Measurements from ENCODE around the gene PRM3. TPM values are rescaled to one million over a fixed set of nuclear protein-coding genes. Genes with fewer than 3 reads are reported as not detected.
"Not testable (repeated sequence)": the region's sequence is repeated elsewhere in the genome, so short reads cannot be mapped to it uniquely, and the experiment has no call there.

The PRM3 gene
- polyA plus RNA-seq, 1 donor (not counting 4 experiments of a cell fraction or from before 2014, with no cell fraction given) = not detected

DNA sequence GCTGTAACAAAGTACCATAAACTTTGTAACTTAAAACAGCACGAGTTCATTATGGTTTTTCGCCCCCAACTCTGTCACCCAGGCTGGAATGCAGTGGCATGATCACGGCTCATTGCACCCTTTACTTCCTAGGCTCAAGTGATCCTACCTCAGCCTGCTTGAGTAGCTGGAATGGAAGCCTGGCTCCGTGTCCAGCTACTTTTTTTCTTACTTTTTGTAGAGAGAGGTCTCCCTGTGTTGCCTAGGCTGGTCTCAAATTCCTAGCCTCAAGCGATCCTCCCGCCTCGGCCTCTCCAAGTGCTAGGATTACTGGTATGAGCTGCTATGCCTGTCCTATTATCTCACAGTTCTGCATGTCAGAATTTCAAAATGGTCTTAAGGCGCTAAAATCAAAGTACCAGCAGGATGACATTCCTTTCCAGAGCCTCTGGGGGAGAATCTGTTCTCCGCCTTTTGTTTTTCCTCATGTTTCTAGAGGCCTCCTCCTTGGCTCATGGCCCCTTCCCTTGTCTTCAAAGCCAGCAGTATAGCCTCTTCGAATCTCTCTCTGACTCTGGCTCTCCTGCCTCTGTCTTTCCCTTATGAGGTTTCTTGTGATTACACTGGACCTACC, 17.8 kb upstream of the PRM3 start:
- H3K4me2 ChIP-seq (ENCODE audit: control insufficient read depth, extremely low read depth, insufficient read depth, low read depth, low read length) = no peak overlapping the region
- H3K4me1 ChIP-seq (ENCODE audit: control insufficient read depth, extremely low read depth, insufficient read depth, low read length) = no peaks in the 10 kb centered on the region
- no peak overlapping the region for H3K27ac ChIP-seq (ENCODE audit: control insufficient read depth, insufficient read depth, low read length)
- TF ChIP-seq, protein P1, sequence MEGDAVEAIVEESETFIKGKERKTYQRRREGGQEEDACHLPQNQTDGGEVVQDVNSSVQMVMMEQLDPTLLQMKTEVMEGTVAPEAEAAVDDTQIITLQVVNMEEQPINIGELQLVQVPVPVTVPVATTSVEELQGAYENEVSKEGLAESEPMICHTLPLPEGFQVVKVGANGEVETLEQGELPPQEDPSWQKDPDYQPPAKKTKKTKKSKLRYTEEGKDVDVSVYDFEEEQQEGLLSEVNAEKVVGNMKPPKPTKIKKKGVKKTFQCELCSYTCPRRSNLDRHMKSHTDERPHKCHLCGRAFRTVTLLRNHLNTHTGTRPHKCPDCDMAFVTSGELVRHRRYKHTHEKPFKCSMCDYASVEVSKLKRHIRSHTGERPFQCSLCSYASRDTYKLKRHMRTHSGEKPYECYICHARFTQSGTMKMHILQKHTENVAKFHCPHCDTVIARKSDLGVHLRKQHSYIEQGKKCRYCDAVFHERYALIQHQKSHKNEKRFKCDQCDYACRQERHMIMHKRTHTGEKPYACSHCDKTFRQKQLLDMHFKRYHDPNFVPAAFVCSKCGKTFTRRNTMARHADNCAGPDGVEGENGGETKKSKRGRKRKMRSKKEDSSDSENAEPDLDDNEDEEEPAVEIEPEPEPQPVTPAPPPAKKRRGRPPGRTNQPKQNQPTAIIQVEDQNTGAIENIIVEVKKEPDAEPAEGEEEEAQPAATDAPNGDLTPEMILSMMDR (optimal IDR thresholded peaks at IDR 0.05 in 1 of 3, IDR thresholded peaks at IDR 0.05 in 1 of 3, conservative IDR thresholded peaks at IDR 0.05 in 1 of 3; ENCODE audit: extremely low read depth in 1 of 3, insufficient read depth in 2 of 3, low read length in 3 of 3) = no peak
- TF ChIP-seq EZH2 (IDR thresholded peaks at IDR 0.05; ENCODE audit: low read length) = no peak
- no peak overlapping the region for H3K4me3 ChIP-seq (ENCODE audit: control insufficient read depth in 2 of 3, extremely low read depth in 1 of 3, insufficient read depth in 2 of 3, low read depth in 1 of 3, low read length in 3 of 3)
- H3K27me3 ChIP-seq (ENCODE audit: control insufficient read depth, extremely low read depth, insufficient read depth, low read length) = peaks cover 4% of the 10 kb centered on the region
- H3K9me1 ChIP-seq (ENCODE audit: control insufficient read depth, extremely low read depth, insufficient read depth, low read length) = no peaks in the 10 kb centered on the region
- FAIRE-seq = no peak
- no peaks in the 10 kb centered on the region for H3K9me3 ChIP-seq (ENCODE audit: control insufficient read depth, low read depth, low read length)
- DNase-seq (ENCODE audit: low read depth, low spot score) = no peak
- no peaks in the 10 kb centered on the region for H3K36me3 ChIP-seq (ENCODE audit: control insufficient read depth in 2 of 2, extremely low read depth in 1 of 2, insufficient read depth in 2 of 2, low read length in 2 of 2)
- no peaks in the 10 kb centered on the region for H3K79me2 ChIP-seq (ENCODE audit: control insufficient read depth, insufficient read depth, low read length)
- no peak overlapping the region for H2AFZ ChIP-seq (ENCODE audit: control insufficient read depth, low read length)
- dilution Hi-C loops (cut with MboI; ENCODE audit: extremely low pct_ligation_motif_present, low sequenced_read_pairs) = no loop called here
- no peaks in the 10 kb centered on the region for H4K20me1 ChIP-seq (ENCODE audit: control insufficient read depth, extremely low read depth, insufficient read depth, low read length)
- H3K9ac ChIP-seq (ENCODE audit: control insufficient read depth, extremely low read depth, insufficient read depth, low read length) = no peak overlapping the region

DNA sequence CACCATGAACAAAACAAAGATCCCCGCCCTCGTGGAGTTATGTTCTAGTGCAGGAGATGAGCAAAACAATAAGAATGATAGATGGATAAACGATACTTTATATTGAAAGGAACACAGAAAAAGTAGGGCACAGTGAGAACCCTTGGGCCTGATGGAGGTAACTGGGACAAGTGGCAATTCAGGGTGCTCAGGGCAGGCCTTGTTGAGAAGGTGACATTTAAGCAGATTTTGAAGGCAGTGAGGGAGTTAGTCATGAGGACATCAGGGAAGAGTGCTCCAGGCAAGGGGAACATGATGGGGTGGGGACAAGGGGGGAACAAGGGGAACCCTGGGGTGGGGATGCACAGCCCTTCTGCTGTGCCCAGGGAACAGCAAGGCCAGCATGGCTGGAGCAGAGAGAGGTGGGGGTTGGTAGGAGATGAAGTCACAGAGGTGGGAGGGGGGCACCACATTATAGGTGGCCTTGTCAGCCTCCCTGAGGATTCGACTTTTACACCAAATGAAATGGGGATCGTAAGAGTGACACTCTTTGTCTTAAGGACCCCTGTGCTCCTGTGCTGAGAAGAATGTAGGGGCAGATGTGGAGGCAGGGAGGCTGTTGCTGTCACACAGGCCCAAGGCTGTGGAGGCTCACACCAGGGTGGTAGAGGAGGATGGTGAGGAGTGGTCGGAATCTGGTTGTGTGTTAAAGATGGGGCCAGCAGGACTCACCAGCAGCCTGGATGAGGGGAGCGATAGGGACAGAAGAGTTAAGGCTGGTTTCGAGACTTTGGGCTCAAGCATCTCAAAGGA, 16.9 kb upstream of the PRM3 start:
- Histone ChIP-seq H3K4me2 (ENCODE audit: control insufficient read depth, extremely low read depth, insufficient read depth, low read depth, low read length) (no peak overlapping the region), H3K9ac (ENCODE audit: control insufficient read depth, extremely low read depth, insufficient read depth, low read length) (no peak overlapping the region), H3K9me3 (ENCODE audit: control insufficient read depth, low read depth, low read length) (no peaks in the 10 kb centered on the region), H3K27ac (ENCODE audit: control insufficient read depth, insufficient read depth, low read length) (no peak overlapping the region), H3K4me1 (ENCODE audit: control insufficient read depth, extremely low read depth, insufficient read depth, low read length) (no peaks in the 10 kb centered on the region), H3K79me2 (ENCODE audit: control insufficient read depth, insufficient read depth, low read length) (no peaks in the 10 kb centered on the region), H3K4me3 (ENCODE audit: control insufficient read depth in 2 of 3, extremely low read depth in 1 of 3, insufficient read depth in 2 of 3, low read depth in 1 of 3, low read length in 3 of 3) (no peak overlapping the region), H3K36me3 (ENCODE audit: control insufficient read depth in 2 of 2, extremely low read depth in 1 of 2, insufficient read depth in 2 of 2, low read length in 2 of 2) (no peaks in the 10 kb centered on the region), H4K20me1 (ENCODE audit: control insufficient read depth, extremely low read depth, insufficient read depth, low read length) (no peaks in the 10 kb centered on the region), H2AFZ (ENCODE audit: control insufficient read depth, low read length) (no peak overlapping the region), H3K9me1 (ENCODE audit: control insufficient read depth, extremely low read depth, insufficient read depth, low read length) (no peaks in the 10 kb centered on the region), H3K27me3 (ENCODE audit: control insufficient read depth, extremely low read depth, insufficient read depth, low read length) (peaks cover 4% of the 10 kb centered on the region)
- FAIRE-seq = no peak
- dilution Hi-C loops (cut with MboI; ENCODE audit: extremely low pct_ligation_motif_present, low sequenced_read_pairs) = no loop called here
- no peak for DNase-seq (ENCODE audit: low read depth, low spot score)
- TF ChIP-seq EZH2 (IDR thresholded peaks at IDR 0.05; ENCODE audit: low read length) = no peak
- TF ChIP-seq, protein P1 (optimal IDR thresholded peaks at IDR 0.05 in 1 of 3, IDR thresholded peaks at IDR 0.05 in 1 of 3, conservative IDR thresholded peaks at IDR 0.05 in 1 of 3; ENCODE audit: extremely low read depth in 1 of 3, insufficient read depth in 2 of 3, low read length in 3 of 3) = no peak

DNA sequence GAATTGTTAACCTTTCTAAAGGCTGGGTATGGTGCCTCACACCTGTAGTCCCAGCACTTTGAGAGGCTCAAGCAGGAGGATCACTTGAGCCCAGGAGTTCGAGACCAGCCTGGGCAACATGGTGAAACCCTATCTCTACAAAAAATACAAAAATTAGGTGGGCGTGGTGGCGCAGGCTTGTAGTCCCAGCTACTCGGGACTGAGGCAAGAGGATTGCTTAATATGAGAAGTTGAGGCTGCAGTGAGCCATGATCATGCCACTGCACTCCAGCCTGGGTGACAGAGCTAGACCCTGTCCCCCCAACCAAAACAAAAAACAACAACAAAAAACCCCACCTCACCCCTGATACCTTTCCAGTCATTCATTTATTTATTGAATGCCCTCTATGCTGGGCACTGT, 16.3 kb upstream of the PRM3 start:
- H3K9me3 ChIP-seq (ENCODE audit: control insufficient read depth, low read depth, low read length); H3K4me3 ChIP-seq (ENCODE audit: control insufficient read depth in 2 of 3, extremely low read depth in 1 of 3, insufficient read depth in 2 of 3, low read depth in 1 of 3, low read length in 3 of 3); H3K27ac ChIP-seq (ENCODE audit: control insufficient read depth, insufficient read depth, low read length); H3K9ac ChIP-seq (ENCODE audit: control insufficient read depth, extremely low read depth, insufficient read depth, low read length); FAIRE-seq; H3K9me1 ChIP-seq (ENCODE audit: control insufficient read depth, extremely low read depth, insufficient read depth, low read length); H3K27me3 ChIP-seq (ENCODE audit: control insufficient read depth, extremely low read depth, insufficient read depth, low read length); H3K79me2 ChIP-seq (ENCODE audit: control insufficient read depth, insufficient read depth, low read length); H3K4me2 ChIP-seq (ENCODE audit: control insufficient read depth, extremely low read depth, insufficient read depth, low read depth, low read length); H3K4me1 ChIP-seq (ENCODE audit: control insufficient read depth, extremely low read depth, insufficient read depth, low read length); DNase-seq (ENCODE audit: low read depth, low spot score); H3K36me3 ChIP-seq (ENCODE audit: control insufficient read depth in 2 of 2, extremely low read depth in 1 of 2, insufficient read depth in 2 of 2, low read length in 2 of 2); H4K20me1 ChIP-seq (ENCODE audit: control insufficient read depth, extremely low read depth, insufficient read depth, low read length); H2AFZ ChIP-seq (ENCODE audit: control insufficient read depth, low read length); dilution Hi-C loops (cut with MboI; ENCODE audit: extremely low pct_ligation_motif_present, low sequenced_read_pairs): not testable (repeated sequence)

All from keratinocyte (primary cell).